Jurkat, Clone E6-1 (cell line): ENCODE data around the gene NT5DC3.

Experiments
- DNase-seq: peaks from one replicate; pipeline ENCODE4 v3.0.0-alpha.2; 2011; ENCODE audit warnings: low read depth, low spot score
- H3K4me3 ChIP-seq: 2 replicates; pipeline ENCODE4 v1.5.1; 2011; ENCODE audit warnings: mild to moderate bottlenecking, low read length, control low read depth, moderate library complexity

NT5DC3 gene

DNA sequence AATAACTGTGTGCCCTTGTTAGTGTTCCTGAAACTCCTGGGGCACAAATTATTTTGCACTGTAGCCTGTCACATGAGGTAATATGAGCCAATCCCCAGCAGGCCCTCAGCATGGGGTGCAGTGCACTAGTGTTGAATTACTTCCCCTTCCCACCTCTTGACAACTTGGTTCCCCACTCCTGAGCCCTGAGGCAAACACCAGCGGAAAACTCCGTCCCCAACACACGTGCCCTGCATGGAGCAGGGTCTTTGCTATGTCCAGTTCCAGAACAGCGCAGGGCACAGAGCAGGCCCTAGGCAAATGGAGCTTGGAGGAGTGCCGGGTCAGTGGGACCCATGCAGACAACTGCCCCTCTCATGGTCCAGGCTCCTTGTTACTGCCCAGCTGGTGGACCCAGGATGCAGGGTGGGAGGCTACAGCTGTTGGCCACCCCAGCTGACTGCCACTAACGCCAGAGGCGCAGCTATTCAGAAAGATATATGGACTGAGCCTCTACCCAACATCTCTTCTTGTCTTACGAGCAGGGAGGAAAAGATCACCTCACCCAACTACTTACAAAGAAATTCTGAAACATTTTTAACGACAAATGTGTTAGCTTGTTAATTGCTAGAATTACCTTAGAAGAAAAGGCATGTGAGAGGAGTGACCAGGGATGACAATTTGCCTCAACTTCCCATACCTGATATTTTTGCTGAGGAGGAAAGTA, 71.6 kb downstream of the NT5DC3 start:
- no peak for DNase-seq
- H3K4me3 ChIP-seq: no peak overlapping the region

DNA sequence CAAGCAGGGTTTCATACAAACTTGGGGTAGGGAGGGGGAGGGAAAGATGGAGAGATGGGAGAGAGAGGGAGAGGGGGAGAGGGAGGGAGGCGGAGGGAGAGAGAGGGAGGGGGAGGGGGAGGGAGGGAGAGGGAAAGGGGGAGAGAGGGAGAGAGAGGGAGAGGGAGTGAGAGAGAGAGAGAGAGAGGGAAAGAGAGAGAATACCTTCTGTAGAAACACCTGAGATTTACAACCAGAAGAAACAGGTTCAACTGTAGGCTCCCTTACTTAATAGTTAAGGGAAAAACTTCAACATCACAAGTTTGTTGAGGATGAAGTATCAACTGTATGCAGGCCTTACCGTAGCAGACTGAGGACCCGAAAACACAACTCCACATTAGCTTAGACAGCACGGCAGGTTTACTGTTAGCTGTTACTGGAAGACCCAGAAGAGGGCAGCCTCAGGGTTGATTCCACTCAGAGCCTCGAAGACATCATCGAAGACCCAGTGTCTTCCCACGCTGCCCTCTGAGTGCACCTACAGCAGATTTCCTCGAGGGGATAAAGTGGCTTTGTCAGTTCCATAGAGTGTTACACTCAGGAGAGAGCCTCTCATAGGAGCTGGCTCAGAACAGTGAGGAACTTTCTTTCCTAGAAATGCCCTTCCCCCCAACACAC, 72.4 kb downstream of the NT5DC3 start:
- DNase-seq: peak; percentile 6
- H3K4me3 ChIP-seq: no peak overlapping the region

DNA sequence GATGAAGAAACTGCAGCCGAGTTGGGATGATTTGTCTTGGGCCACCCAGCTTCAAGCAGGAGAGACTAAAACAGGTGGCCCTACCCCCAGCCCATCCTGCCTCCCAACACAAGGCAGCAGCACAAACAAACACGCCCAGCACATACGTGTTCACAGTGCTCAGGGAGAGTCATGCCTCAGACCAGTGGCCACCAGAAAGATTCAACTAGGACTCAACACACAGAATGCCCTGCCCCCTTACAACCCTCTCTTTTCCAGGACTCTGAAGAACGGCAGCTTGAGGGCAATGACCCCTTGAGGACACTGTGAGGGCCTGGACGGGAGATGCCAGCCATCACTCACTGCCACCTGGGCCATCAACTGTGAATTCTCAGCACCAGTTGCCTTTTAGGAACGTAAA, 75.0 kb downstream of the NT5DC3 start:
- DNase-seq: no peak
- H3K4me3 ChIP-seq: no peak overlapping the region

DNA sequence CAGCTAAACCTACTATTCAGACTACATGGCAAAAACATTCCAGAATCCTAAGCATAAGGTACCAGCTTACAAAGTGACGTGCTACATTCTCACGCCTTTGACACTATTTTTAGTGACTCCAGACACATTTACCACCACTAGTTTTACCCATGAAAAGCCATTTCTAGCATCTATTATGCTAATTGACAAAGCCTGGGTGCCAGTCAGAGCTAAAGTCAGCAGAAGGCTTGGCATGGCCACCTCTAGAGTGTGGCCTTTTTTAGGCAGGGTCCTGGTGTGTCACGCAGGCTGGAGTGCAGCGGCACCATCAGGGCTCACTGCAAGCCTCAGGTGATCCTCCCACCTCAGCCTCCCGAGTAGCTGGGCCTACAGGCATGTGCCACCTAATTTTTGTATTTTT, 75.7 kb downstream of the NT5DC3 start:
- DNase-seq: no peak
- H3K4me3 ChIP-seq: no peak overlapping the region

DNA sequence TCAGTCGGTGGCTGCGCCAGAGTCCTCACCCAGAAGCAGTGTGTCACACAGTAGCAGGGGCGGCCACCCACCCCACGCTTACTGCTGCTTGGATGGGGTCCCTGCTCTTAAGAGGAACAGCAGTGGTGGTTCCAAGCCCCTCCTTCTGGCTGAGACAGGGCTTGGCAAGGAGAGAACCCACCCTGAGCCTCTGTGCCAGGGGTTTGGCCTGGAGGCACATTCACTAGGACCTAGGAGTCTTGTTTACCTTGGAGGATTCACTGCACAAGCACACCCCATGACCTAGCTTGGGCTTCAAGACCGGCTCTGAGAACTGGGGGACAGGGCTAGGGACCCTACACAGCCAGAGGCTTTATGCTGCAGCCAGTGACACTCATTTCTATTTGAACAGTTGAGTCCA, 78.6 kb downstream of the NT5DC3 start:
- no peak for DNase-seq

DNA sequence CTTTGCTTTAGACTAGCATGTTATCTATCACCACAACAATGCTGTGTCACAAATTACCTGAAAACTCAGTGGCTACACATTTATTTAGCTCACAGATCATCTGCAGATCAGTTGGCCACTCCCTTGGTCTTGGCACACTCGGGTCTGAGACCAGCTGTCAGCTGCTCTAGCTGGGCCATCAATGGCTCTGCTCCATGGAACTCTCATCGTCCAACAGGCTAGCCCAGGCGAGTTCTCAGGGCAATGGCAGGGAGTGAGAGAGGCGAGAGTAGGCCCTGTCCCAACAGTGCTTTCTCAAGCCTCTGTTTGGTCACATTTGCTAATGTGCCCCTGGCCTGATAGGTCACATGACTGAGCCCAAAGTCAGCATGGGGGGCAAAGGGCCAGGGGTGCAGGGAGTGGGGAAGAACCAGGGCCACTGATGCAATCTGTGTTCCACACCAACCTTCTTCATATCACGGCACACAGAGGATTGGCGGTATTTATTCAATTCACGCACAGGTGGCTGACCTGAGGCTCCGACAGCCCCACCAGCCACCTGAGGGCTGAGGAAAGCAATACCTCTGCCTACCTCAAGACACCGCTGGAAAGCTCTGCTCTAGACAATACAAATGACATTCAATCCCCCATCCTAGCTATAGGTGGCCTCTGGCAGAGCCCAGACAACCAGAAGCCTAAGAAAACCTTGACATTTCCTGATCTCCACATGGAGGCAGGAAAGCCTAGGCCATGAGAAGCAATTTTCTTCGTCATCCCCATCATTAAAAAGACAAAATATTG, 82.5 kb downstream of the NT5DC3 start:
- H3K4me3 ChIP-seq: no peak overlapping the region

More for the DNA sequence above, 78.6 kb downstream of the NT5DC3 start:
- no peak overlapping the region for H3K4me3 ChIP-seq

DNA sequence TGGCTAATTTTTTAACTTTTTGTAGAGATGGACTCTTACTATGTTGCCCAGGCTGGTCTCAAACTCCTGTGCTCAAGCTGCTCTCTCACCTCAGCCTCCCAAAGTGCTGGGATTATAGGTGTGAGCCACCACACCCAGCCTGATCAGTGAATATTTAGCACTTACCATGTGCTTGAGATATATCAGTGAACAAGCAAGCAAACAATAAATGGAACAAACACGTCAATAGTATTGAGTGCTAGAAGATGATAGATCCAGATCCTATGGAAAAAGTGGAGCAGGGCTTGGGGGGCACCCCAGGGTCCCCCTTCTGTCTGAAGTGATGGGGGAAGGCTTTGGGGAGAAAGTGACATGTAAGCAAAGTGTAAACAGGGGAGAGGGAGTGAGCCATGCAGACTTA, 83.8 kb downstream of the NT5DC3 start:
- no peak overlapping the region for H3K4me3 ChIP-seq
- no peak for DNase-seq

More for the DNA sequence above, 82.5 kb downstream of the NT5DC3 start:
- no peak for DNase-seq

DNA sequence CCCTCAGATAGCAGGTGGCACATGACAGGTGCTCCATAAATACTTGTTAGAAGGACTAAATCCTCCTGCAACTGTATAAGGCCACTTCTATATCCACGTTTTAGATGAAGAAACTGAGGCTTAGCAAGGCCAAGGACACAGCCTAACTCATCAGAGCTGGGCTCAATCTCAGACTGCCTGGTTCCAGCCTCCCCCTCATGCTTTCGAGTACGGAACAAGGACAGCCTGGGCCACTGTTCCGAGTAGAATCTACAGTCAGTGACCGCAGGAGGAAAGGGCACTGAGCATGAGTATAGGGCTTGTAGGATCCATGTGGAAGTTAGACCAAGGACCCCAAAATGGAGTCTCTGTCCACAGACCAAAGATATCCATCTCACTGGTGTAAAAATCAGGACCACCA, 84.6 kb downstream of the NT5DC3 start:
- DNase-seq: no peak
- no peak overlapping the region for H3K4me3 ChIP-seq

DNA sequence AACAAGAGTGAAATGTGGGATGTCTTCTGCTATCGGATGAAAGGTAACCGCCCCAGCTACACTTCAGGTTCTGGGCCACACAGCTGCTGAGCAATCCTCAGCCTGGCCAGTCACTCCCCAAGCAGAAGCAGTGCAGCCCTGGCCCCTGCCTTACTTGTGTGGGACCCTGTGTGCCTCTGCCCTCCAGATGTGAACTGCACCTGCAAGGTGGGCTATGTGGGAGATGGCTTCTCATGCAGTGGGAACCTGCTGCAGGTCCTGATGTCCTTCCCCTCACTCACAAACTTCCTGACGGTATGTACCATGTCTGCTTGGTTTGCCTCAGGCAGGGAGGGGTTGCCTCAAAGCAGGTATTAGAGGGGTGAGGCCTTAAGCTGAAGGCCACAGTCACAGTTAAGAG, 85.6 kb downstream of the NT5DC3 start:
- H3K4me3 ChIP-seq: no peak overlapping the region
- DNase-seq: no peak

DNA sequence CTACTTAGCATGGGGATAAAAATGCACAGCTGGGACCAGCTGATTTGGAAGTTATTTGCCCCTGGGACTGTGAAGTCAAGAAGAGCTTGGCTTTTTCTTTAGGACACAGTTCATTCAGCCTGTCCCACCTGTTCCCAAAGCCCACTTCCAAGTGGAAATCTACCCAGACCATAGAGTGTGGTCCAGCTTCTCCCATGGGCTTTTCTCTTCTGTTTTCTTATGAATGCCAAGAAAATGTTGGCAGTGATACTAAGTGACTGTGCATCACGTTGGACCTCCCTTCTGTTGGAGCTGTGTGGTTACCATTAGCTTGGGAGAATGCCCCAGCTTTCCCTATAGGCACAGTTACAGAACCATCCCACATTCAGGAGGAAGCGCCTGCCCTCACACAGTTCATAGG, 89.4 kb downstream of the NT5DC3 start:
- H3K4me3 ChIP-seq: no peak overlapping the region
- DNase-seq: no peak

DNA sequence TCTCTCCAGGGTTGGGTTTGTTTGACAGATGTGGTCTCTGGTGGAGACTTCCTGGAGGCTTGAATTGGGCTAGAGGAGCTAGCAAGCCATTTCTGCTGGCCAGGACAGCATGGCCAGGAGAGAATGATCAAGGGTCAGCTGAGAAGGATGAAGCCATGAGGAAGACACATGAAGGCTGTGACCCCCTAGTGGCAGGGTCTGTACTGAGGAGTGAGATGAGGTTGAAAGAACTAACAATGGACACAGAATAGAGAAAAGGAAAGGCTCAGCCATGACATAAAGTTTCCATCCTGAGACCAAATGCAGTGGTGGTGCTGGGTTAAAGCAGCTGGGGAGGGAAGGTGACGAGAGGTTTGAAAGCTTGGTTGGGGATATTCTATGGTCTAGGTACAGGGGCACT, 89.9 kb downstream of the NT5DC3 start:
- no peak overlapping the region for H3K4me3 ChIP-seq
- peak; percentile 11 for DNase-seq

DNA sequence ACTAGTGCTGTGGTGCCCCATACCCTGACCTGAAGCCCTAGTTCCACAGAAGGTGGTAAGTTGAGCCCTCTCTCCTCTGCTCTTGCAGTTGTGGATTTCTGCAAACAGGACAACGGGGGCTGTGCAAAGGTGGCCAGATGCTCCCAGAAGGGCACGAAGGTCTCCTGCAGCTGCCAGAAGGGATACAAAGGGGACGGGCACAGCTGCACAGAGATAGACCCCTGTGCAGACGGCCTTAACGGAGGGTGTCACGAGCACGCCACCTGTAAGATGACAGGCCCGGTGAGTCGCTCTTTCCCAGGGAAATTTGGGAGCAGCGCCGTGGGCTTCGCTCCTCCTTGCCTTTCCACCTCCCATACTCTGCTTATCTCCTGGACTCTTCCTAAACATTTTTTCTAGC, 92.2 kb downstream of the NT5DC3 start:
- no peak for DNase-seq
- H3K4me3 ChIP-seq: no peak overlapping the region

DNA sequence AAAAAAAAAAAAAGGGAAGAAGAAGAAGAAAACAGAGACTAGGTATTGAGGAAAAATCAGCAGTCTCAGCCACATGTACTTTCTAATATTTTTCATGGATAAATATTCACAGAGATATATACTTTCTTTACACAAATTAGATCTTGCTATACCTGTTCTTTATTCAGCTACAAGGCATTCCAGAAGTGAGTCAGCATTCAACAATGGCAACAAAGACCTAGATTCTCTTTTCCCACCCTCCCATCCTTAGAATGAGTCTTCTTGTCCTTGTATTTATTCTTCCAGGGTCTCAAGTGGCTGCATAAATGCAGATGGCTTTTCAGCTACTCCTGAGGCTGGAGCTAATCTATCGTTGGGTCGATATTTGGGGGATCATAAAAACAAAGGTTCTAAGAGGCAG, 93.0 kb downstream of the NT5DC3 start:
- no peak for DNase-seq
- H3K4me3 ChIP-seq: no peak overlapping the region

DNA sequence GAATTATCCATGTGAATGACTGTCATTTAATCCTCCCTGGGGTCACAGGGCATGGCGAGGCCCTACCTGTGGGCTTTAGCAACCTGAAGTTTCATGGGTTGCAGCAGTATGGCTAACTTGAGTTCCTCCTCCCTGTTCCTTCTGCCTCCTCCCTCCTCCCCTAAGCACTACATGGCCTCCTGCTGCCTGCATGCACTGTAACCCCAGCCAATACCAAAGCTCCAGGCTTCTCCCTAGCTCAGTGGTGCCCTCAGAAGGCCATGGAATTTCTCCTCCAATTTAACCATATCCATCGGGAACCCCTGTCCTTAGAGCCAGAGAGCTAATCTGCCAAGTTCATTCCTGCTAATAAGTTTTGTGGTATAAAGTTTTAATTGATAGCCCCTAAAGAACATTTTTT, 95.1 kb downstream of the NT5DC3 start:
- H3K4me3 ChIP-seq: no peak overlapping the region
- no peak for DNase-seq

DNA sequence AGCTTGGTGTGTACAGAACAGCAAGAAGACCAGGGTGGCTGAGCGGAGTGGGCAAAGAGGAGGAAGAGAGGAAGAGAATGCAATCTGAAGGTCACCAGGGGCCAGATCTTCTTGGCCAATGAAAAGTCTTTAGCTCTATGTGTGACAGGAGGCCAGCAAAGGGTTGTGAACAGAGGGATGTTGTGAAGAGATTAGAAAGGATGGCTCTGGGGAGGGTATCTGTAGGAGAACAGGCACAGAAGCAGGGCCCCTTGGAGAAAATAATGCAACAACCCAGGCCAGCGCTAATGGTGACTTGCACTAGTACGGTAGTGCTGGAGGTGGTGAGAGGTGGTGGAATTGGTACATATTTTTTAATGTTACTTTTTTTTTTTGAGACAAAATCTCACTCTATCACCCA, 97.2 kb downstream of the NT5DC3 start:
- DNase-seq: no peak
- H3K4me3 ChIP-seq: no peak overlapping the region

DNA sequence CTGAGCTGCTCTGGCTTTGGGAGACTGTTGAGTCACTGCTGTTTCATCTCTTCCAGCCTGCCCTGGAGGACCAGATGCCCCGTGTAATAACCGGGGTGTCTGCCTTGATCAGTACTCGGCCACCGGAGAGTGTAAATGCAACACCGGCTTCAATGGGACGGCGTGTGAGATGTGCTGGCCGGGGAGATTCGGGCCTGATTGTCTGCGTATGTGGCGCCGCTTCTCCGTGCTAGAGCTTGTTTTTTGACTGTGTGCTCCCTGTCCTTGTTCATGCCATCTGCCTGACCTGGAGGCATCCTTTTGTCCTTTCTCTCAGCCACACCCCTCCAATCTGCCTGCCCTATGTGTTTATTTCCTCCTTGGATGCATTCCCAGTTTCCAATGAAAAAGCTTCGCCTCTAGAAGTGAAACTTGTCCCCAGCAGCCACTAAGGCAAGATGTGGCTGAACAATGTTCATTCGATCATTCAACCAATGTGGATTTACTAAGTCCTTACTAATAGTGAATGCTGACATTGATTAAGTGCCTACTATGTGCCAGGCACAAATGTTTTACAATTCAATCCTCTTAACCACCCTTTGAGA, 98.6 kb downstream of the NT5DC3 start:
- no peak for DNase-seq
- H3K4me3 ChIP-seq: no peak overlapping the region

DNA sequence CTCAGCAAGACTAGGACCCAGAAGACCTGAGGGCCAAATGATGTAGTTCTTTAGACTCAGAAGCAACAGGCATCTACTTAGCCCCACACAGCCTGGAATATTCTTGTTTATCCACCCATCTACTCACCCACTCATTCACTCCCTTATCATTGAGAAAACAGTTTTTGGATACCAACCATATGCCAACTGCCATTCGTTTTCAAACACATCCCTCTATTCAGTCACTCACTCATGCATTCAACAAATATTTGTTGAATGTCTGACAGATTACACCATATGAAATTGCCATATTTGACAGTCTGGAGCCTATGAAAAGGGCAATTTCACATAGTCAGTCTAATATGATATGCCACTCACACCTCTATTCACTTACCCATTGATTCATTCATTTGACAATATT, 103.2 kb downstream of the NT5DC3 start:
- DNase-seq: no peak
- no peak overlapping the region for H3K4me3 ChIP-seq

DNA sequence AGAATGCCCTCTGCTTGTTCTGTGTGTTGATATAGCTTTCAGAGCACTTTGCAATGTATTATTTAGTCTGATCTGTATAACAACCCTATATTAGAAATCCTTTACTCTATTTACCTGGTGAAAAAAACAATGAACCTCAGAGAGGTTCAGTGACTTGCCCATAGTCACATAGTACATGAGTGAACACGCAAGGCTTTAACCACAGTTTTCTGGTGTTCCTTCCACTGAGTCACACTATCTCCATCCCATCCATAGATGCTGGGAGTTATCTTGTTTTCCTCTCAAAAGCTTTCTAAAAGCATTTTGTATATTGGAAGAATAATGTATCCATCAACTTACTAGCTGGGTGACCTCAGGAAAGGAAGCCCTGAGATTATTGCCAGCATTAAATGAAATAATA, 104.5 kb downstream of the NT5DC3 start:
- no peak for DNase-seq

DNA sequence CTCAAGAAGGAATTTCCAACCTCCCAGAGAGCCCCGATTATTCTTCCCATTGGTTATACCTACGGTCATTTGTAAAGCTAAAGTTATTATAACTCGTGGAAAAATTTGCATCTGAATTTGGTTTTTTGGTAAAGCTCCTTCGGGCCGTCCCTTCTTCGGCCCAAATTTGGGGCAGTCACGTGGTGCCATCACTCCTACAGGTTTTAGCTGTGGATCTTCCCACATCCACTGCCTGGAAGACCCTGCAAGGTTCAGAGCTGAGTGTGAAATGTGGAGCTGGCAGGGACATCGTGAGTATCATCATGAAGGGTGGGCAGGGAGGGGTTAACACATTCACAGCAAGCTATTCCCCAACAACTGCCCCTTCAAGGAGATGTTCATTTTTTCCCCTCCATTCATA, 105.7 kb downstream of the NT5DC3 start:
- no peak overlapping the region for H3K4me3 ChIP-seq
- DNase-seq: no peak

More for the DNA sequence above, 104.5 kb downstream of the NT5DC3 start:
- no peak overlapping the region for H3K4me3 ChIP-seq

DNA sequence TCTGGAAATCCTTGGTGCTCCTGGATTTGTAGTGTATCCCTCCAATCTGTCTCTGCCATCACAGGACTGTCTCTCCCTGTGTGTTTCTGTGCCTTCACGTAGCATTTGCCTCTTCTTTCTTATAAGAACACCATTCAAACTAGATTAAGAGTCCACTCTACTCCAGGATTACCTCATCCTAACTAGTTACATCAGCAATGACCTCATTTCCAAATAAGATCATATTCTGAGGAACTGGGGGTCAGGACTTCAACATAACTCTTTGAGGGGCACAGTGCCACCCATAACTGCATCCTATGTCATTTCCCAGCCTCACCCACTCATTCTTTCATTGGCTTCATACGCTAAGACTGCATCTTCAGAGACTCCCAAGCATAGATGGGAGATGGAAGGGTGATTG, 106.2 kb downstream of the NT5DC3 start:
- H3K4me3 ChIP-seq: no peak overlapping the region
- DNase-seq: no peak
